ENCODE data around the gene TXNDC17. TPM values are rescaled to one million over a fixed set of nuclear protein-coding genes. Genes with fewer than 3 reads are reported as not detected.
"Not testable (repeated sequence)": the region's sequence is repeated elsewhere in the genome, so short reads cannot be mapped to it uniquely, and the experiment has no call there.

The TXNDC17 gene
- 100 to 1,000 TPM; 119 TPM for total RNA-seq
- 101 TPM for polyA plus RNA-seq (ENCODE audit: insufficient read depth, low read depth, low replicate concordance)
- long read RNA-seq, donor 1, transcript TXNDC17-201 (4 exons, 2,219 nt), result major isoform, 69 of 172 reads
- long read RNA-seq, donor 1, transcript TXNDC17-206 (1 exons, 2,100 nt), result minor isoform, 10 of 172 reads
- long read RNA-seq, donor 1, transcript TXNDC17-202 (4 exons, 459 nt), result minor isoform, 12 of 172 reads
- long read RNA-seq, donor 1, transcript TXNDC17-203 (3 exons, 420 nt), result minor isoform, 7 of 172 reads
- long read RNA-seq, donor 1, partial matches to known transcripts, result 54 of 172 reads
- long read RNA-seq, donor 1, other reads (novel, unspliced or antisense), result 15 of 172 reads
- long read RNA-seq, donor 2, transcript TXNDC17-203 (3 exons, 420 nt), result minor isoform, 7 of 105 reads
- long read RNA-seq, donor 2, transcript TXNDC17-209 (4 exons, 391 nt), result minor isoform, 7 of 105 reads
- long read RNA-seq, donor 2, transcript TXNDC17-201 (4 exons, 2,219 nt), result major isoform, 67 of 105 reads
- long read RNA-seq, donor 2, transcript TXNDC17-202 (4 exons, 459 nt), result minor isoform, 14 of 105 reads
- long read RNA-seq, donor 2, partial matches to known transcripts, result 5 of 105 reads
- long read RNA-seq, donor 2, other reads (novel, unspliced or antisense), result 0 of 105 reads

DNA sequence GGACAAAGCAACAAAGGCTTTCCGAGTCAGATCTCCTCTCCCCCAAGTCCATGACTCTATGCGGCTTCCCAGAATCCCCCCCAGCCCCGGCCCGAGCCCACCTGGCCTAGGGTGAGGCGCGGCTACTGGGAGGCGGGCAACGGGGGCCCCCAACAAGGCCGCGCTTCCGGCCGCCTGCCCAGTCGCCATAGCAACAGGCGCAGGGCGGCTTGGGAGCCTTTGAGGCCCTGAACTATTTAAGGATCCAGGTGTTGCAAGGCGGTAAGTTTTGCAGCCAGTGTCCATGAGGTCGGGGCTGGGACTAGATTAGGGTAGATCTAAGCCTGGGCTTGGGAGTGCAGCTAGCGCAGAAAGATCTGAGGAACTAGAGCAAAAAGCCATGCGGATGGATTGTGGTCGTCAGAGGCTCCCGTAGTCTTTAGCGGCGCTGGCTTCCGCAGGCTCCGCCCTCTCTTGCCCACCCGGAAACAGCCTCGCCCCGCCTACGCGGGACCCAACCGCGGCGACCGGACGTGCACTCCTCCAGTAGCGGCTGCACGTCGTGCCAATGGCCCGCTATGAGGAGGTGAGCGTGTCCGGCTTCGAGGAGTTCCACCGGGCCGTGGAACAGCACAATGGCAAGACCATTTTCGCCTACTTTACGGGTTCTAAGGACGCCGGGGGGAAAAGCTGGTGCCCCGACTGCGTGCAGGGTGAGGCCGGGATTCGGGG lies at the start of gene TXNDC17, which contains the start of gene KIAA0753:
TSS of gene TXNDC17 (plus strand) at position 525 of the 711 bp plus-strand sequence. CDS start at position 548, 23 bp downstream.
TSS of gene KIAA0753 (minus strand) at position 176 of the 711 bp plus-strand sequence. CDS start 5,608 bp downstream, outside the sequence.
- no peaks in the 10 kb centered on the region for H3K36me3 ChIP-seq (ENCODE audit: low read depth, missing control alignments)
- peaks cover 14% of the 10 kb centered on the region for H3K4me1 ChIP-seq
- peak; percentile 94 for DNase-seq
- peak within 1 kb of the TSS; percentile 83 to 91 for H3K27ac ChIP-seq
- no peaks in the 10 kb centered on the region for H3K27me3 ChIP-seq
- H3K4me3 ChIP-seq, result peak within 1 kb of the TSS; percentile 73 to 95
- WGBS, 2 donors, result 0 to 1% methylated on average over 21 to 52 of the region's 52 CpGs
- intact Hi-C loops (cut with DNase I; ENCODE audit: low total_unique reads), result no loop called here
- TF ChIP-seq POLR2A (IDR thresholded peaks at IDR 0.05), result no peak
- TF ChIP-seq CTCF (IDR thresholded peaks at IDR 0.05), result no peak
- no peaks in the 10 kb centered on the region for H3K9me3 ChIP-seq

GRCh38 chr17:6591599-6592158 lies 49.2 kb upstream of the TXNDC17 start:
- Histone ChIP-seq H3K36me3 (ENCODE audit: low read depth, missing control alignments) (no peaks in the 10 kb centered on the region), H3K4me3 (no peak overlapping the region), H3K4me1 (no peaks in the 10 kb centered on the region), H3K27ac (no peak overlapping the region), H3K27me3 (no peaks in the 10 kb centered on the region), H3K9me3 (no peaks in the 10 kb centered on the region)
- TF ChIP-seq POLR2A (IDR thresholded peaks at IDR 0.05) (no peak), CTCF (IDR thresholded peaks at IDR 0.05) (no peak)
- intact Hi-C loops (cut with DNase I; ENCODE audit: low total_unique reads), result no loop called here
- 72 to 74% methylated on average over 7 of the region's 7 CpGs for WGBS, 2 donors
- no peak for DNase-seq

DNA sequence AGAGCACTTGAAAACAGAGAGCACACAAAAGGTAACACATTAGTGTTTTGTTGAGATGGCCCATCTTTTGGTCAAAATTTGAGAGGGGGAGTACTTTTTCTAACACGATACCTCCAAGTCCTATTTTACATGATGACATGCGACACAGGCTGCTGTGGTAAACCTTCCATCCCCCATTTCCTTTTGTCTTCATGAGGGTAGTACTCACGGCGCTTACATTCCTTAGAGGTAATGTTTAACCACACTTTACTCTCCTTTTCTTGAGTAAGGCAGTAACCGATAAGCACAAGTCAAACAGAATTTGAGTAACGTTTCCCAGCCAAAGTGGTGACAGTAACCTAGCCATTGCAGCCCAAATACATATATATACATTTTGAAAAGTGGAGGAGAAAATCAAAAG lies 48.7 kb upstream of the TXNDC17 start:
- DNase-seq, result no peak
- intact Hi-C loops (cut with DNase I; ENCODE audit: low total_unique reads), result no loop called here
- Histone ChIP-seq H3K36me3 (ENCODE audit: low read depth, missing control alignments) (no peaks in the 10 kb centered on the region), H3K27me3 (no peaks in the 10 kb centered on the region), H3K4me1 (no peaks in the 10 kb centered on the region), H3K27ac (no peak overlapping the region), H3K9me3 (no peaks in the 10 kb centered on the region), H3K4me3 (no peak overlapping the region)
- WGBS, 2 donors, result 95 to 97% methylated on average over 6 of the region's 6 CpGs
- TF ChIP-seq POLR2A (IDR thresholded peaks at IDR 0.05) (no peak), CTCF (IDR thresholded peaks at IDR 0.05) (no peak)

- intact Hi-C loops (cut with DNase I; ENCODE audit: low total_unique reads), result not testable (repeated sequence)
- WGBS, 2 donors, result 91 to 95% methylated on average over 9 to 14 of the region's 14 CpGs
Observed at GRCh38 chr17:6593371-6593770, 47.5 kb upstream of the TXNDC17 start.

GRCh38 chr17:6596081-6596480 lies 44.8 kb upstream of the TXNDC17 start:
- H3K27ac ChIP-seq, result no peak overlapping the region
- no peak for DNase-seq
- TF ChIP-seq CTCF (IDR thresholded peaks at IDR 0.05), result no peak
- no peak for TF ChIP-seq POLR2A (IDR thresholded peaks at IDR 0.05)
- no peaks in the 10 kb centered on the region for H3K27me3 ChIP-seq
- intact Hi-C loops (cut with DNase I; ENCODE audit: low total_unique reads), result no loop called here
- no peaks in the 10 kb centered on the region for H3K4me1 ChIP-seq
- H3K9me3 ChIP-seq, result no peaks in the 10 kb centered on the region
- H3K36me3 ChIP-seq (ENCODE audit: low read depth, missing control alignments), result no peaks in the 10 kb centered on the region
- 89 to 91% methylated on average over 7 of the region's 7 CpGs for WGBS, 2 donors
- H3K4me3 ChIP-seq, result no peak overlapping the region

More at GRCh38 chr17:6593371-6593770, 47.5 kb upstream of the TXNDC17 start:
- not testable (repeated sequence) for H3K27me3 ChIP-seq; DNase-seq; H3K36me3 ChIP-seq (ENCODE audit: low read depth, missing control alignments); H3K4me1 ChIP-seq; H3K4me3 ChIP-seq; H3K27ac ChIP-seq; H3K9me3 ChIP-seq

All from testis (tissue), 5 donors.